OCI-LY7 (cell line): ENCODE data around the gene FAM200A. TPM values are rescaled to one million over a fixed set of nuclear protein-coding genes. Genes with fewer than 3 reads are reported as not detected.
"Not testable (repeated sequence)": the region's sequence is repeated elsewhere in the genome, so short reads cannot be mapped to it uniquely, and the experiment has no call there.

ENCODE experiments used
- BruUV-seq: library from RNA; stranded (reverse); fragments of 400-500 nt; replicated peaks from 2 replicates; lab custom pipeline; 2021; lab: Mats Ljungman, UMichigan
- CTCF ChIA-PET: fragments of 300-600 bp; sonication (Branson Sonifier 250); formaldehyde crosslinking; loops from one replicate; lab custom pipeline; 2022; ENCODE audit warnings: antibody characterized with exemption; ENCODE audit not compliant: unreplicated experiment; lab: Charles Lee
- POLR2A ChIA-PET: fragments of 300-600 bp; sonication (Branson Sonifier 250); formaldehyde crosslinking; loops from one replicate; lab custom pipeline; 2022; ENCODE audit warnings: antibody characterized with exemption; lab: Charles Lee
- DNase-seq: peaks from one replicate; pipeline ENCODE4 v3.0.0-alpha.2; 2015; ENCODE audit warnings: low spot score
- H2AFZ ChIP-seq: fragments of 200-600 bp; sonication (generic), shearing (Covaris generic); 2 replicates; pipeline ENCODE4 v1.6.1; 2014; ENCODE audit warnings: mild to moderate bottlenecking, antibody characterized with exemption, low read length, moderate library complexity
- H3K27ac ChIP-seq: fragments of 200-600 bp; sonication (generic); 2 replicates; pipeline ENCODE4 v1.5.1; 2014; ENCODE audit warnings: mixed run types, low read depth, mild to moderate bottlenecking, moderate library complexity, low read length, inconsistent platforms; ENCODE audit not compliant: poor library complexity, severe bottlenecking
- H3K36me3 ChIP-seq: fragments of 200-600 bp; sonication (generic); 2 replicates; pipeline ENCODE4 v1.6.1; 2014; ENCODE audit warnings: mild to moderate bottlenecking, antibody characterized with exemption, low read length, moderate library complexity, mixed read lengths; ENCODE audit not compliant: insufficient read depth
- H3K4me1 ChIP-seq: fragments of 200-600 bp; sonication (generic); 2 replicates; pipeline ENCODE4 v1.5.1; 2014; ENCODE audit warnings: mild to moderate bottlenecking, low read length; ENCODE audit not compliant: insufficient read depth, poor library complexity, severe bottlenecking
- H3K4me2 ChIP-seq: fragments of 200-600 bp; sonication (generic); 2 replicates; pipeline ENCODE4 v1.6.1; 2014; ENCODE audit warnings: mild to moderate bottlenecking, low read length
- H3K4me3 ChIP-seq: fragments of 200-600 bp; sonication (generic); 2 replicates; pipeline ENCODE4 v1.5.1; 2014; ENCODE audit warnings: mild to moderate bottlenecking, low read depth, low read length; ENCODE audit not compliant: poor library complexity, severe bottlenecking
- H3K79me2 ChIP-seq: fragments of 200-600 bp; sonication (generic); 2 replicates; pipeline ENCODE4 v1.6.1; 2016; ENCODE audit warnings: low read depth, mild to moderate bottlenecking, low read length, moderate library complexity, mixed read lengths; ENCODE audit not compliant: insufficient read depth
- H3K9me2 ChIP-seq: fragments of 200-600 bp; sonication (generic); 2 replicates; pipeline ENCODE4 v1.6.1; 2016; ENCODE audit warnings: mild to moderate bottlenecking, low read length, mixed read lengths; ENCODE audit not compliant: insufficient read depth
- H3K9me3 ChIP-seq: fragments of 200-600 bp; sonication (generic); 2 replicates; pipeline ENCODE4 v1.6.1; 2014; ENCODE audit warnings: mild to moderate bottlenecking, mixed run types, low read length, mixed read lengths
- H4K20me1 ChIP-seq: fragments of 200-600 bp; sonication (generic); 2 replicates; pipeline ENCODE4 v1.6.1; 2014; ENCODE audit warnings: mild to moderate bottlenecking, antibody characterized with exemption, low read length, moderate library complexity, mixed read lengths; ENCODE audit not compliant: insufficient read depth
- CTCF ChIP-seq: fragments of 200-600 bp; sonication (generic); conservative IDR thresholded peaks from 2 replicates; pipeline ENCODE4 v1.5.1; 2014; ENCODE audit warnings: mild to moderate bottlenecking, antibody characterized with exemption, low read length, moderate library complexity, mixed read lengths
- EZH2phosphoT487 ChIP-seq: fragments of 200-600 bp; sonication (generic); IDR thresholded peaks from 2 replicates; pipeline ENCODE4 v1.6.1; 2018; ENCODE audit warnings: low read depth, borderline replicate concordance, mild to moderate bottlenecking, mixed run types, antibody characterized with exemption, low read length, moderate library complexity, mixed read lengths
- intact Hi-C: fragments of 100-400 bp; cut with micrococcal nuclease; formaldehyde crosslinking; loops from one replicate; pipeline ENCODE4 v1.10.0; 2022; ENCODE audit not compliant: unreplicated experiment
- total RNA-seq, 2 experiments: library from RNA; depleted of rRNA in 1 of 2; stranded (reverse); fragments of >200 nt in 1 of 2; shearing (Covaris generic) in 1 of 2; gene quantifications; 2 replicates each; pipeline ENCODE4 v1.2.3, GENCODE V29; 2014 to 2022

The FAM200A gene
- total RNA-seq, 2 experiments from 2014 or later, result 5.5 to 7.3 TPM

GRCh38 chr7:99588868-99589267 lies 37.0 kb upstream of the FAM200A start:
- no peaks in the 10 kb centered on the region for H4K20me1 ChIP-seq
- H3K79me2 ChIP-seq, result no peaks in the 10 kb centered on the region
- TF ChIP-seq CTCF (no peak), EZH2phosphoT487 (no peak)
- H3K36me3 ChIP-seq, result no peaks in the 10 kb centered on the region
- no peaks in the 10 kb centered on the region for H3K9me3 ChIP-seq
- no peak overlapping the region for H3K27ac ChIP-seq
- no peaks in the 10 kb centered on the region for H3K9me2 ChIP-seq
- no peak for DNase-seq
- no TSS peak for BruUV-seq
- POLR2A ChIA-PET, result no interaction called here
- H2AFZ ChIP-seq, result no peak overlapping the region
- CTCF ChIA-PET, result no interaction called here
- H3K4me2 ChIP-seq, result no peak overlapping the region
- H3K4me1 ChIP-seq, result no peaks in the 10 kb centered on the region
- intact Hi-C loops, result no loop called here
- H3K4me3 ChIP-seq, result no peak overlapping the region

- not testable (repeated sequence) for H4K20me1 ChIP-seq
Observed at GRCh38 chr7:99580778-99581332, 28.9 kb upstream of the FAM200A start.

GRCh38 chr7:99579956-99580777 lies 28.3 kb upstream of the FAM200A start:
- intact Hi-C loops, result no loop called here
- Histone ChIP-seq H4K20me1 (no peaks in the 10 kb centered on the region), H3K27ac (no peak overlapping the region), H3K36me3 (no peaks in the 10 kb centered on the region), H2AFZ (no peak overlapping the region), H3K79me2 (no peaks in the 10 kb centered on the region), H3K4me1 (no peaks in the 10 kb centered on the region), H3K4me2 (peak overlapping the region; percentile 46; the same call in 1 of the 2 replicates), H3K4me3 (no peak overlapping the region), H3K9me3 (no peaks in the 10 kb centered on the region), H3K9me2 (no peaks in the 10 kb centered on the region)
- no peak for DNase-seq
- TF ChIP-seq CTCF, result peak; percentile 39; the same call in 1 of the 2 replicates
- no peak for TF ChIP-seq EZH2phosphoT487
- CTCF ChIA-PET, result no interaction called here
- POLR2A ChIA-PET, result interaction anchor here (0.6 kb wide), 1 partner anchor 53 kb away, joined by 3 read pairs; no protein-coding TSS in a partner anchor
- BruUV-seq, result no TSS peak

More at GRCh38 chr7:99580778-99581332, 28.9 kb upstream of the FAM200A start:
- H3K4me1 ChIP-seq, CTCF ChIA-PET, H3K79me2 ChIP-seq, H3K4me3 ChIP-seq, H3K4me2 ChIP-seq, H3K9me3 ChIP-seq, intact Hi-C loops, H3K36me3 ChIP-seq, H3K9me2 ChIP-seq, H2AFZ ChIP-seq, BruUV-seq, DNase-seq, H3K27ac ChIP-seq: not testable (repeated sequence)
- POLR2A ChIA-PET, result interaction anchor here (0.6 kb wide), 1 partner anchor 52 kb away, joined by 3 read pairs; no protein-coding TSS in a partner anchor
